ENCODE measurements around the gene MYO1A. TPM values are rescaled to one million over a fixed set of nuclear protein-coding genes. Genes with fewer than 3 reads are reported as not detected.
"Not testable (repeated sequence)": the region's sequence is repeated elsewhere in the genome, so short reads cannot be mapped to it uniquely, and the experiment has no call there.

The MYO1A gene
- total and polyA plus RNA-seq, 5 donors: 0.02 to 0.43 (median 0.32) TPM; not detected in 1

GRCh38 chr12:57027011-57027804, 22.7 kb downstream of the MYO1A start:
- Histone ChIP-seq H3K9me3 (ENCODE audit: control insufficient read depth, low read length) (no peaks in the 10 kb centered on the region), H3K4me1 (ENCODE audit: control insufficient read depth, insufficient read depth, low read length) (no peaks in the 10 kb centered on the region), H3K27me3 (ENCODE audit: control insufficient read depth, insufficient read depth) (no peaks in the 10 kb centered on the region), H3K4me3 (ENCODE audit: low read length) (no peak overlapping the region), H3K27ac (ENCODE audit: low read length) (no peak overlapping the region)
- ATAC-seq (peak in 1 of 2 donors; percentile 12), DNase-seq (no peak)
- intact Hi-C loops (cut with DNase I): no loop called here
- 37% methylated on average over 13 of the region's 13 CpGs for WGBS

DNA sequence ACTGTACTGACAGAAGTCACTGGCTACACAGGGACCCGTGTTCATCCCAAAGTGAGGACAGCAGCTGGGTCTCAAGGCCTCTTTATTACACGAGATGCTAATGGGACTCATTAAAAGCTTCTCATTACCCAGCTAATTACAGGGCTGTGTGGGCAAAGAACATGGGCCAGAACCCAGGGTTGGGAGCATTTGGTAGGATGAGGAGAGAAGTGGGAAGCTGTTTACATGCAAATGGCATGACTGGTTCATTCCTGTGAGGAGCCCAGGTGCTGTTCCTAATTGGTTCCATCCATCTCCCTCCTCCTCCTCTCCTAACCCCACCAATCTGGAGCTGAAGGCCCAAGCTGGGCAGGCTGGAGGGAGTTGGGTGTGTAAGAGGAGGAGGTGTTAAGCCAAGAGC, 24.7 kb downstream of the MYO1A start:
- no peak for ATAC-seq
- no peaks in the 10 kb centered on the region for H3K27me3 ChIP-seq (ENCODE audit: control insufficient read depth, insufficient read depth)
- no peak overlapping the region for H3K27ac ChIP-seq (ENCODE audit: low read length)
- no peaks in the 10 kb centered on the region for H3K4me1 ChIP-seq (ENCODE audit: control insufficient read depth, insufficient read depth, low read length)
- DNase-seq: no peak
- no peaks in the 10 kb centered on the region for H3K9me3 ChIP-seq (ENCODE audit: control insufficient read depth, low read length)
- intact Hi-C loops (cut with DNase I): no loop called here
- WGBS: 83% methylated on average over 2 of the region's 2 CpGs
- no peak overlapping the region for H3K4me3 ChIP-seq (ENCODE audit: low read length)

- DNase-seq; H3K4me3 ChIP-seq (ENCODE audit: low read length); H3K27ac ChIP-seq (ENCODE audit: low read length); intact Hi-C loops (cut with DNase I); ATAC-seq; H3K27me3 ChIP-seq (ENCODE audit: control insufficient read depth, insufficient read depth); H3K4me1 ChIP-seq (ENCODE audit: control insufficient read depth, insufficient read depth, low read length); H3K9me3 ChIP-seq (ENCODE audit: control insufficient read depth, low read length): not testable (repeated sequence)
- 96% methylated on average over 5 of the region's 5 CpGs for WGBS
Measured at GRCh38 chr12:57022324-57022723, 27.6 kb downstream of the MYO1A start.

DNA sequence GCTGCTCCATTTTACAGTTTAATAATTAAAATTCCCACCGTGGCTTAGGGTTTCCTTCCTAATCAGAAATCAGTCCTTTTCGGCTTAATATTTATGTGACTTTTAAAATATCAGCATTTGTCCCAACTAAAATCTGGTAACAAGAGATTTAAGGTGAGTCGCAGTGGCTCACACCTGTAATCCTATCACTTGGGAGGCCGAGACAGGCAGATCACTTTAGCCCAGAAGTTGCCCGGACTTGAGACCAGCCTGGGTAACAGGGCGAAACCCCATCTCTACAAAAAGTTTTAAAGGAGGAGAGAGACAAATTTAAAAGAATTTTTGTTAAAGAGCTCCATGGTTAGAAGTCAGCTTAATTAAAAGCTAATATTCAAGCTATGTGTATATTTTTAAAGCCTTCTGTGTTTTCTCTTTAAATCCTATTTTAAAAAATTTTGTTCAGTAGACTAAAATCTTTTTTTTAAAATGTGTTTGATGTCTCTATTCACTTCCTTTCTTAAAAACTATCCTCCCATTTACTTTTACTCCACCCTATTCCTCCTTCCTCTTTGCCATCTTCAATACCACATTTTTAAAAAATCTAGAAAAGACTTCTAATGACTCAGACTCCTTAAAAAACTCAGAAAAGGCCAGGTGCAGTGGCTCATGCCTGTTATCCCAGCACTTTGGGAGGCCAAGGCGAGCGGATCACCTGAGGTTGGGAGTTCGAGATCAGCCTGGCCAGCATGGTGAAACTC, 29.8 kb downstream of the MYO1A start:
- Histone ChIP-seq H3K4me1 (ENCODE audit: control insufficient read depth, insufficient read depth, low read length) (no peaks in the 10 kb centered on the region), H3K27me3 (ENCODE audit: control insufficient read depth, insufficient read depth) (no peaks in the 10 kb centered on the region), H3K4me3 (ENCODE audit: low read length) (no peak overlapping the region), H3K27ac (ENCODE audit: low read length) (no peak overlapping the region), H3K9me3 (ENCODE audit: control insufficient read depth, low read length) (no peaks in the 10 kb centered on the region)
- DNase-seq (no peak), ATAC-seq (no peak)
- intact Hi-C loops (cut with DNase I): loop anchor here in 1 of 4 donors (10.0 kb wide), 1 partner anchor 95 kb away; the partner anchor contains the start of gene STAT6
- 89% methylated on average over 9 of the region's 9 CpGs for WGBS

DNA sequence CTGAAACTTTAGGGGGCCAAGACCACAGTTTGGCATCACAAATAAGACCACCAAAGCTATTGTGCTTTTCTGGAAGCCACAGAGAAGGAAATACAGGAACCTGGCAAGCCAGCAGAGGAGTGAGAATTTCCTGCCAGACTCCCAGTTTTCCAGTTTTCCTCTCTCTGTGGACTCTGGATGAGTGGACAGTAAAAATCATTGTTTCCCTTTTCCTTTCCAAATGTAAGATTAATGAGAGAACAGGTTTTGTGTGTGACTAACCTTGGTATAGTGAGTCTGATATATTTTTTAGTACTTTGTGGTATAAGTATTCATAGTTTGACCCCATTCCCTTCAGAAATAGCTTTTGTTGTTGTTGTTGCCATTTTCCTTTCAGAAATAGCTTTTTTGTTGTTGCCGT, 31.0 kb downstream of the MYO1A start:
- DNase-seq (no peak), ATAC-seq (no peak)
- no peak overlapping the region for H3K27ac ChIP-seq (ENCODE audit: low read length)
- H3K27me3 ChIP-seq (ENCODE audit: control insufficient read depth, insufficient read depth): no peaks in the 10 kb centered on the region
- H3K9me3 ChIP-seq (ENCODE audit: control insufficient read depth, low read length): no peaks in the 10 kb centered on the region
- no peak overlapping the region for H3K4me3 ChIP-seq (ENCODE audit: low read length)
- no peaks in the 10 kb centered on the region for H3K4me1 ChIP-seq (ENCODE audit: control insufficient read depth, insufficient read depth, low read length)
- 61% methylated on average over 1 of the region's 1 CpG for WGBS
- intact Hi-C loops (cut with DNase I): loop anchor here in 1 of 4 donors (10.0 kb wide), 1 partner anchor 96 kb away; the partner anchor contains the start of gene STAT6

GRCh38 chr12:57018353-57018752, 31.6 kb downstream of the MYO1A start:
- intact Hi-C loops (cut with DNase I): loop anchor here in 1 of 4 donors (10.0 kb wide), 1 partner anchor 96 kb away; the partner anchor contains the start of gene STAT6
- H3K4me1 ChIP-seq (ENCODE audit: control insufficient read depth, insufficient read depth, low read length); H3K4me3 ChIP-seq (ENCODE audit: low read length): not testable (repeated sequence)

DNA sequence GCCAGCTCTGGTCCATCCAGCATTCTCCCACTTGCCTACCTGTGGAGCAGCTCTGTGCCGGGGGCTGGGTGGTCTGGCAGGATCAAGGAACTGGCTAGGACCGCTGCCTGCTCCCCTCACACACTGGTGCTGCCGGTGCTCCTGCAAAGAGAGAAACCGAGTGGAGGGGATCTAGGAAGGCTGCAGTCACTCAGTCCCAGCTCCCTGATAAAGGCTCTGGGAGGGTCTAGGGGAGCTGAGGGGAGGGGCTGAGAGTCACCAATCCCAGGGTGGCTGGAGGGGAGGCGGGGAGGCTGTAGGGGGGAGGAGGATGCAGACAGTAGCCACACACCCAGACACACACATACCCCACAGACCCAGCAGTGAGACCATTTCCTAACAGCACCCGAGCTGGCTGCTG, 33.6 kb downstream of the MYO1A start, which contains the start of gene TAC3:
Gene TAC3 (minus strand): TSS at position 182 of the 400 bp plus-strand sequence. CDS start 732 bp downstream, outside the sequence.
- 42% methylated on average over 6 of the region's 6 CpGs for WGBS
- no peak within 1 kb of the TSS for H3K4me3 ChIP-seq (ENCODE audit: low read length)
- intact Hi-C loops (cut with DNase I): loop anchor here in 1 of 4 donors (10.0 kb wide), 1 partner anchor 98 kb away; the partner anchor contains the start of gene STAT6
- ATAC-seq: peak in 1 of 2 donors; percentile 25
- no peaks in the 10 kb centered on the region for H3K4me1 ChIP-seq (ENCODE audit: control insufficient read depth, insufficient read depth, low read length)
- H3K27ac ChIP-seq (ENCODE audit: low read length): no peak within 1 kb of the TSS
- no peaks in the 10 kb centered on the region for H3K9me3 ChIP-seq (ENCODE audit: control insufficient read depth, low read length)
- no peaks in the 10 kb centered on the region for H3K27me3 ChIP-seq (ENCODE audit: control insufficient read depth, insufficient read depth)
- DNase-seq: no peak

More at GRCh38 chr12:57018353-57018752, 31.6 kb downstream of the MYO1A start:
- WGBS: 82% methylated on average over 5 of the region's 5 CpGs
- H3K27ac ChIP-seq (ENCODE audit: low read length); ATAC-seq; DNase-seq; H3K9me3 ChIP-seq (ENCODE audit: control insufficient read depth, low read length); H3K27me3 ChIP-seq (ENCODE audit: control insufficient read depth, insufficient read depth): not testable (repeated sequence)

- WGBS: 84% methylated on average over 7 of the region's 7 CpGs
- no peaks in the 10 kb centered on the region for H3K27me3 ChIP-seq (ENCODE audit: control insufficient read depth, insufficient read depth)
- ATAC-seq: no peak
- DNase-seq: no peak
- H3K27ac ChIP-seq (ENCODE audit: low read length): no peak overlapping the region
- no peaks in the 10 kb centered on the region for H3K9me3 ChIP-seq (ENCODE audit: control insufficient read depth, low read length)
- no peak overlapping the region for H3K4me3 ChIP-seq (ENCODE audit: low read length)
- intact Hi-C loops (cut with DNase I): loop anchor here in 1 of 4 donors (5.0 to 10.0 kb wide), 2 partner anchors 44 to 102 kb away; partner anchors contain the start of gene STAT6
- no peaks in the 10 kb centered on the region for H3K4me1 ChIP-seq (ENCODE audit: control insufficient read depth, insufficient read depth, low read length)
Measured at GRCh38 chr12:57012600-57013465, 37.1 kb downstream of the MYO1A start.

DNA sequence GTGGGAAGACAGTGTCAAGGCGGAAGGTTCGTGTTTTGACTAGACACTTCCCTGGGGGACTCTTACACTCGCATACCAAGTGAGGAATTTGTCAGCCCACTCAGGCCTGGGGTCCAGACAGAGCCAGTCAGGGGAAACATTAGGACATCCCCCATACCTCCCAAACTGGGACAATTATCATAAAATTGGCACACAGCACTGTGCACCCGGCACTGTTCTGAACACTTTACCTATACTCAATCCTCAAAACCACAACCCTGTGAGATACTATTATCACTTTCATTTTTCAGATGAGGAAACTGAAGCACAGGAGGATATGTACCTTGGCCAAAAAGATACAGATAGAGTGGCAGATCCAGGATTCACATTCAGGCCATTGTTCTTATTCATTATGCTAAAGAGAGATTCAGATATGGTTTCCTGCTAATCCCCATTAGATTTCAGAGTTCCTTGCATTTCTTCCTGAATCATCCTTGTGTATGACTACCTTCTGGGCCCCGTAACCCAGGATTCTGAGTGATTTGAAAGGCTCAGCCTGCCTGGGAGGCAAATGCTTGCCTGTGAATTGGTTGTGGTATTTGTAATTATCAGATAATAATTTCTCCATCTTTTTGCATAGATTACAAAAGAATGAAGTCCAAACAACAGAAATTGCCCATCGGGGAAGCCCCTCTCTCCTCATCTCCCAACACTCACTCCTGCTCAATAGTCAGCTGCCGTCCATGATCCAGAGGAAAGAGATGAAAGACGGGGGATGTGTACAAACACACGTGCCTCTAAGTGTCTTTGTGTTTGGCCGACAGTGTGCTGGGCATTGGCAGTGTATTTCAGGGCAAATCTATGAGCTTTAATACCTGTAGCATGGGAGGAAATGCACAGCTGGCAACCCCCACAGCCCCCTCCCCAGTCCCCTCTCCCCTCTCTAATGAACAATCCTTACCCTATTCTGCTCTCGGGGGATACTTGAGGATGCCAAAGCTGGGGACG, 38.2 kb downstream of the MYO1A start:
- Histone ChIP-seq H3K4me1 (ENCODE audit: control insufficient read depth, insufficient read depth, low read length) (no peaks in the 10 kb centered on the region), H3K27me3 (ENCODE audit: control insufficient read depth, insufficient read depth) (no peaks in the 10 kb centered on the region), H3K9me3 (ENCODE audit: control insufficient read depth, low read length) (no peaks in the 10 kb centered on the region), H3K4me3 (ENCODE audit: low read length) (no peak overlapping the region), H3K27ac (ENCODE audit: low read length) (no peak overlapping the region)
- WGBS: 55% methylated on average over 12 of the region's 12 CpGs
- intact Hi-C loops (cut with DNase I): loop anchor here in 1 of 4 donors (5.0 to 10.0 kb wide), 2 partner anchors 46 to 103 kb away; partner anchors contain the start of gene STAT6
- ATAC-seq: no peak
- DNase-seq: no peak

Measured in right cardiac atrium (tissue), 5 donors.